ENCODE data around the gene HSPA1B. TPM values are rescaled to one million over a fixed set of nuclear protein-coding genes. Genes with fewer than 3 reads are reported as not detected.
A peak's percentile ranks its signal among the peaks of the same experiment; 100 is the strongest.
"Not testable (repeated sequence)": the region's sequence is repeated elsewhere in the genome, so short reads cannot be mapped to it uniquely, and the experiment has no call there.

Gene HSPA1B
- total and polyA plus RNA-seq, 9 donors = 42.7 to 101 (median 59.4) TPM

DNA sequence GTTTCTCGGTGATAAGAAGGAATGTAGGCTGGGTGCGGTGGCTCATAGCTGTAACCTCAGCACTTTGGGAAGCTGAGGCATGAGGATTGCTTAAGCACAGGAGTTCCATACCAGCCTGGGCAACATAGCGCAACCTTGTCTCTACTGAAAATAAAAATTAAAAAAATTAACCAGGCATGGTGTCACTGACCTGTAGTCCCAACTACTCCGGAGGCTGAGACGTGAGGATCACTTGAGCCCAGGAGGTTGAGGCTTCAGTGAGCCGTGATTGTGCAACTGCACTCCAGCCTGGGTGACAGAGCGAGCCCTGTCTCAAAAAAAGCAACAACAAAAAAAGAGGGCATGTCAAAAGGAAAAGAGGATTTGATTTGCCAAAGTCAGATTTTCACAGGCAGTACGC, 31.2 kb downstream of the HSPA1B start:
- no peak for DNase-seq
- no peaks in the 10 kb centered on the region for H3K27me3 ChIP-seq (ENCODE audit: control insufficient read depth, insufficient read depth, low read length)
- H3K4me3 ChIP-seq (ENCODE audit: low read length) = no peak overlapping the region
- peaks cover 12% of the 10 kb centered on the region for H3K4me1 ChIP-seq (ENCODE audit: control insufficient read depth, insufficient read depth, low read length)
- no peak overlapping the region for H3K27ac ChIP-seq (ENCODE audit: low read length)
- 100% methylated on average over 5 of the region's 8 CpGs for WGBS (ENCODE audit: insufficient coverage)
- H3K9me3 ChIP-seq (replicated peaks; ENCODE audit: control insufficient read depth, low read depth, low read length) = no peaks in the 10 kb centered on the region
- H3K36me3 ChIP-seq (ENCODE audit: control insufficient read depth, insufficient read depth, low read length) = peaks cover 34% of the 10 kb centered on the region

DNA sequence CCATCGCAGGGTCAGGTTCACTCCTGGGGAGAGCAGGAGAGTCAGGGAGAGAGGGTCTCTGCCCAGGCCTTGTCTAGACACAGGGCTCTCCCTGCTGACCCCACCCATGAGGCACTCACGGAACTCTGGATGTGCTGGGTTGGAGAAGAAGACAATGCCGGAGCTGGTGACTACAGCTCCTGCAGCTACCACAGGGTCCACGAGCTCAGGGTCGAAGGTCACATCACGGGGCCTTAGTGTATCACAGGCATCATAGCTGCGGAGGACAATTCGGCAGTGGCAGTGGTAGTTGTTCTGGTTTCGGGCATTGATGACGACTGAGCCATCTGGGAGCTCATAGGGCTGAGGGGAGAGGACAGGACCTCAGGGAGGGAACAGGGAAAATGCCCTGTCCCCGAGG, 32.4 kb downstream of the HSPA1B start:
- no peak for DNase-seq
- Histone ChIP-seq H3K36me3 (ENCODE audit: control insufficient read depth, insufficient read depth, low read length) (peaks cover 34% of the 10 kb centered on the region), H3K4me1 (ENCODE audit: control insufficient read depth, insufficient read depth, low read length) (peaks cover 18% of the 10 kb centered on the region), H3K9me3 (replicated peaks; ENCODE audit: control insufficient read depth, low read depth, low read length) (no peaks in the 10 kb centered on the region), H3K27ac (ENCODE audit: low read length) (no peak overlapping the region), H3K27me3 (ENCODE audit: control insufficient read depth, insufficient read depth, low read length) (no peaks in the 10 kb centered on the region), H3K4me3 (ENCODE audit: low read length) (no peak overlapping the region)
- WGBS (ENCODE audit: insufficient coverage) = 89% methylated on average over 11 of the region's 11 CpGs

DNA sequence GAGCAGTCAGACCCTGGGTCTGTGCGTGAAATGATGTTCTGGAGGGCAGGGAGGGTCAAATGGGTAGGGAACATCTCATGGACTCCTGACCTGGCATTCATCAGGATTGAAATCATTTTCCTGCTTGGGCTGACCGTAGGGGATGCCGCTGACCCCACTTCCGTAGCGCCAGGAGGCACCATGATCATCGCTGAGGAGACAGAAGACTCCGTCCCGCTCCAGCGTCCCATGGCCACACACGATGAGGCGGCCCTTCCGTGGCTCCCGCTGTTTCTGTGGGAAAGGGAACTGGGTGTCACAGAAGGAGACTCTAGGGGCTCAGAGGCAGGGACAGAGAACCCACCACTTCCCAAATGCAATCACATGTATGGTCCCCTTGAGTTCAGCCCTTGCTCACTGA, 32.8 kb downstream of the HSPA1B start:
- no peak overlapping the region for H3K4me3 ChIP-seq (ENCODE audit: low read length)
- no peak overlapping the region for H3K27ac ChIP-seq (ENCODE audit: low read length)
- H3K4me1 ChIP-seq (ENCODE audit: control insufficient read depth, insufficient read depth, low read length) = peaks cover 18% of the 10 kb centered on the region
- no peaks in the 10 kb centered on the region for H3K9me3 ChIP-seq (replicated peaks; ENCODE audit: control insufficient read depth, low read depth, low read length)
- DNase-seq = no peak
- peaks cover 34% of the 10 kb centered on the region for H3K36me3 ChIP-seq (ENCODE audit: control insufficient read depth, insufficient read depth, low read length)
- 94% methylated on average over 5 of the region's 13 CpGs for WGBS (ENCODE audit: insufficient coverage)
- H3K27me3 ChIP-seq (ENCODE audit: control insufficient read depth, insufficient read depth, low read length) = no peaks in the 10 kb centered on the region

DNA sequence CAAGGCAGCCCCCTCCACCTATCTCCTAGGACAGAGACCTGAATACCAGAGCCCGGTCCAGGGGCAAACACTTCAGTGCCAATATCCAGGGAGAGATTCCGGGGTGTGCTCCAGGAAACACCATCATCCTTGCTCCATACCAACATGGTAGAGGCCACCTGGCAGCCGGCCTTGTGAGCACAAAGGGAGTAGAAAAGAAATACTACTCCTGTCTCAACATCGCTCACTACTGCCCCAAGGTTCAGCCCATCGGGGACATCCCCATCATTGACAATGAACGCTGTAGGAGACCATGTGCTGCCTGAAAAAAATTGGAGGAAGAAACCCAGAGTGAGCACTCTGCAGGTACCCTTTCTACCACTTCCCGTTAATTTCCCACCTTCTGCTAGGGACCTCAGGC, 33.6 kb downstream of the HSPA1B start:
- Histone ChIP-seq H3K27ac (ENCODE audit: low read length) (no peak overlapping the region), H3K27me3 (ENCODE audit: control insufficient read depth, insufficient read depth, low read length) (no peaks in the 10 kb centered on the region), H3K4me1 (ENCODE audit: control insufficient read depth, insufficient read depth, low read length) (peaks cover 18% of the 10 kb centered on the region), H3K9me3 (replicated peaks; ENCODE audit: control insufficient read depth, low read depth, low read length) (no peaks in the 10 kb centered on the region), H3K4me3 (ENCODE audit: low read length) (no peak overlapping the region), H3K36me3 (ENCODE audit: control insufficient read depth, insufficient read depth, low read length) (peaks cover 34% of the 10 kb centered on the region)
- 100% methylated on average over 1 of the region's 7 CpGs for WGBS (ENCODE audit: insufficient coverage)
- DNase-seq = no peak

DNA sequence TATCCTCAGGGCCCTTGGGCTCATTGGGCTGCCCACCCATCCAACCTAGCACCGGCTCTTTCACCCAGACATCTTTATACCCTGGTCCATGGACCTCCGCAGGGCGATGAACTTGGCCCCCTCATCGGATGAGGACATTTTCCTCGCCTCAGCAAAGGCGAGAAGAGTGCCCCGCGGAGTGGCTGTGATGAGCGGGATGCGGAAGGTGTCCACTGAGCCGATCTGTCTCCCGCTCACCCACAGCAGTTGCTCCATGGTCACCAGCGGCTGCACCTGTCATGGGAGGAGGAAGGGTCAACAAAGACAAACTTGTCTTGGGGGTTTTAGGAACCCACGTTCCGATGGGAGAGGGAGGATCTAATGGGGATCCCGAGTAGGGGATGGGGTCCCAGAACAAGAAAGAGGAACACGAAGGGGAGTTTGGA, 34.4 kb downstream of the HSPA1B start:
- Histone ChIP-seq H3K36me3 (ENCODE audit: control insufficient read depth, insufficient read depth, low read length) (peaks cover 31% of the 10 kb centered on the region), H3K4me3 (ENCODE audit: low read length) (peak overlapping the region; percentile 89), H3K4me1 (ENCODE audit: control insufficient read depth, insufficient read depth, low read length) (peaks cover 18% of the 10 kb centered on the region), H3K27ac (ENCODE audit: low read length) (peak overlapping the region; percentile 89), H3K9me3 (replicated peaks; ENCODE audit: control insufficient read depth, low read depth, low read length) (no peaks in the 10 kb centered on the region), H3K27me3 (ENCODE audit: control insufficient read depth, insufficient read depth, low read length) (no peaks in the 10 kb centered on the region)
- no peak for DNase-seq
- 48% methylated on average over 15 of the region's 17 CpGs for WGBS (ENCODE audit: insufficient coverage)

DNA sequence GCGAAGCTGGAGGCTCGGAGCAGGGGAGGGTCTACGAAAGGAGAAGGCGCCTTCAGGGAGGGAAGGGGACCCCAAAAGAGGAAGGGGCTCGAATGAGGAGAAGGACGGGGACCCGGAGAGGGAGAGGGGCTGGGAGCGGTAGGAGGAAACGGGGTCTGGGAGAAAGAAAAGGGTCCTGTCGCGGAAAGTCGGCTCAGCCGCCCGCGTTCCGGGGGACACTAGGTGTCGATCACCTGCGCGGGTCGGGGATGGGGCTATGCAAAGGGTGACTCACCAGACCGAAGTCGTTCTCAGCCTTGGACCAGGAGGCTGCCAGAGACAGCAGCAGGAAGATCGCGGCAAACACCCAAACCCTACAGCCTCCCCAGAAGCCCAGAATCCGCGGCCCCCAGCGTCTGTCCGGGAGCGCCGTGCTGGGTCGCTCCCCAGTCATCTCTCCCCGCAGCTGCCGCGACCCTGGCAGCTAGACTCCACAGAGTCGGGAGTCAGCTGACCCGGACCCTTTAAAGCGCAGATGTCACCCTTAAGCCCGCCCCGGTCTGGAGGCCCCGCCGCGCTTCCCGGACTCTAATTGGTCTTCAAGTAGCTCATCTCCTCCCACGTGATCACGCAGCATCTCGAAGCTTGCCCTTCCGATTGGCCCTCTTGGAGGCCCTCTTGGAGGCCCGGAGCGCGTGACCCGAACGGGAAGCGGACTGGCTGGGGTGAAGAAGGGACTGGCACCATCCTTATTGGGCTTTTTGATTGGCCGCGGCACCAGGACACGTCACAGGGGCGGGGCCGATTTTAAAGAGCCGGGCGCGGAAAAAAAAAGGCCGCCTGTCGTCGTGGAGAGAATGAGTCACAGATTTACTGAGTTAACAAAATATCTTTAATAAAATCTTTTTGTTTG, 35.1 kb downstream of the HSPA1B start, which contains the start of gene NEU1:
NEU1 (minus strand) TSS at position 478 of the 892 bp plus-strand sequence; CDS start at position 433, 45 bp downstream.
- WGBS (ENCODE audit: insufficient coverage) = under 1% methylated on average over 52 of the region's 64 CpGs
- H3K27ac ChIP-seq (ENCODE audit: low read length) = peak within 1 kb of the TSS; percentile 89
- H3K4me1 ChIP-seq (ENCODE audit: control insufficient read depth, insufficient read depth, low read length) = peaks cover 18% of the 10 kb centered on the region
- H3K27me3 ChIP-seq (ENCODE audit: control insufficient read depth, insufficient read depth, low read length) = no peaks in the 10 kb centered on the region
- H3K4me3 ChIP-seq (ENCODE audit: low read length) = peak within 1 kb of the TSS; percentile 89
- H3K36me3 ChIP-seq (ENCODE audit: control insufficient read depth, insufficient read depth, low read length) = peaks cover 27% of the 10 kb centered on the region
- peak; percentile 100 for DNase-seq
- H3K9me3 ChIP-seq (replicated peaks; ENCODE audit: control insufficient read depth, low read depth, low read length) = no peaks in the 10 kb centered on the region

DNA sequence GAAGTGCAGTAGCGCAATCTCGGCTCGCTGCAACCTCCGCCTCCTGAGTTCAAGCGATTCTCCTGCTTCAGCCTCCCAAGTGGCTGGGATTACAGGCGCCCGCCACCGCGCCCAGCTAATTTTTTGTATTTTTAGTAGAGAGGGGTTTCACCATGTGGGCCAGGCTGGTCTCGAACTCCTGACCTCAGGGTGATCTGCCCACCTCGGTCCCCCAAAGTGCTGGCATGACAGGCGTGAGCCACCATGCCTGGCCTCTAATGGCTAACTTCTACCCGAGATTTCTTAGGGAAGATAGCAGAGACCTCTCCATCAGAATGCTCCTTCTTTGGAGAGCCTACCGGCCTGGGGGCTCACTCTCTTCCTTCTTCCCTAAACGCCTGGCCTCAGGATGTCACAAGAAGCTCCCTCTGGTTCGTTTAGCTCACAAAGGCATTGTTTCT, 36.6 kb downstream of the HSPA1B start:
- H3K27me3 ChIP-seq (ENCODE audit: control insufficient read depth, insufficient read depth, low read length); H3K9me3 ChIP-seq (replicated peaks; ENCODE audit: control insufficient read depth, low read depth, low read length); DNase-seq: not testable (repeated sequence)
- WGBS (ENCODE audit: insufficient coverage) = 14% methylated on average over 2 of the region's 16 CpGs
- Histone ChIP-seq H3K36me3 (ENCODE audit: control insufficient read depth, insufficient read depth, low read length) (peaks cover 20% of the 10 kb centered on the region), H3K4me1 (ENCODE audit: control insufficient read depth, insufficient read depth, low read length) (peaks cover 18% of the 10 kb centered on the region), H3K4me3 (ENCODE audit: low read length) (peak overlapping the region; percentile 49), H3K27ac (ENCODE audit: low read length) (peak overlapping the region; percentile 80)

DNA sequence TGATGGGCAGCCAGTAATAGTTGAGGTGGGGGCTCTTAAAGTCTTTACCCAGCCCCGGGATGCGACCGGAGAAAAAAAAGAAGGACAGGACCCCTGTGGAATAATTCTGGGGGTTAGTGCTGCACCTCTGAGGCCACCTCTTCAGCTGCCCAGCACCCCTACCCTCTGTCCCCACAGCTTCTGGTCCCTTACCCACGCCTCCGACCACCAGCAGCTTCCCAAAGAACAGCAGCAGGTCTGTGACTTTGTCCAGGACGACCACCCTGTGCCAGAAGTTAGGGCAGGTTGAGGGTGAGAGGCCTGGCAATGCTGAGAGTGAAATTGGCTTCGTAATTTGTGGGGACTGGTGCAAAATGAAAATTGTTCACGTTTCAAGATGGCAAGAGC, 37.3 kb downstream of the HSPA1B start:
- Histone ChIP-seq H3K4me3 (ENCODE audit: low read length) (no peak overlapping the region), H3K4me1 (ENCODE audit: control insufficient read depth, insufficient read depth, low read length) (peaks cover 18% of the 10 kb centered on the region), H3K27ac (ENCODE audit: low read length) (no peak overlapping the region), H3K36me3 (ENCODE audit: control insufficient read depth, insufficient read depth, low read length) (peaks cover 13% of the 10 kb centered on the region), H3K9me3 (replicated peaks; ENCODE audit: control insufficient read depth, low read depth, low read length) (no peaks in the 10 kb centered on the region), H3K27me3 (ENCODE audit: control insufficient read depth, insufficient read depth, low read length) (peaks cover 3% of the 10 kb centered on the region)
- DNase-seq = no peak
- 81% methylated on average over 5 of the region's 8 CpGs for WGBS (ENCODE audit: insufficient coverage)

DNA sequence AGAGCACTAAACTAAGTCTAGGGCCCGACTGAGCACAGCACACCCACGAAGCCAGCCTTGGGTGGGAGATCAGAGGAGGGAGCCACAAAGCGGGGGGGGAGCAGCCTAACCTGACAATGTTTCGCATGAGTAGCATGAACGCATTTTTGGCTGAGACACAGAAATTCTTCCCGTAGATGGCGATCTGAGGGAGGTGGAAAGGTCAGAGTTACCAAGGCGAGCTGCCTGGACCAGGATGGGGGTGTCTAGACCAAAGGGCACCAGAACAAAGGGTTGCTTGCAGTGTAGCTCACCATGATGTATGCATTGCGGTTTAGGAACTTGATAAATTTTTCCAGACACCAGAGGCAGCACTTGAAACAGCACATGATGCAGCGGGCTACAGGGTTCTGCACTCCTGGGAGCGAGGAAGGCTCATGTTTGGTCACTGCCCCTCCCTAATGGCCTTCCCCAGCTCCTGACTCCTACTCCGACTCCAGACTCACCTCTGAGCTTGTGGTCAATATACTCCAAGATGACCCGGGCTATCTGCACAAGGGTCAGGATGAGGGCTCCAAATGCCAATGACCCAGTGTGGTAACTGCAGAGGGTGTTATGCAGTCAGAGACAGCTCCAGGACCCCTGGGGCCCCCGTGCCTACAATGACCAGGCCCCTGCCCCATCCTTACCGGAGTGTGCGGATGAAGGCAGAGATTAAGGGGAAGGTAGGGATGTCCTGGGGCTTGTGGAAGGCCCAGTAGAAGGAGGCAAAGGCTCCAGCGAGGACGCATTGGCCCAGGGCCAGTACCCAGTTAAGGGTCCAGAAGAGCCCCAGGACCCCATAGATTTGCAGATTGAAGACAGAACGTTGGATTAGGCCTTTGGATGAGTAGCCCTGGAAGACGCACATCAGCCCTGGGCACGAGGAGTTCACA, 37.9 kb downstream of the HSPA1B start:
- peaks cover 3% of the 10 kb centered on the region for H3K27me3 ChIP-seq (ENCODE audit: control insufficient read depth, insufficient read depth, low read length)
- H3K36me3 ChIP-seq (ENCODE audit: control insufficient read depth, insufficient read depth, low read length) = peaks cover 7% of the 10 kb centered on the region
- WGBS (ENCODE audit: insufficient coverage) = 75% methylated on average over 20 of the region's 21 CpGs
- no peak for DNase-seq
- H3K27ac ChIP-seq (ENCODE audit: low read length) = no peak overlapping the region
- H3K9me3 ChIP-seq (replicated peaks; ENCODE audit: control insufficient read depth, low read depth, low read length) = no peaks in the 10 kb centered on the region
- H3K4me3 ChIP-seq (ENCODE audit: low read length) = no peak overlapping the region
- H3K4me1 ChIP-seq (ENCODE audit: control insufficient read depth, insufficient read depth, low read length) = peaks cover 18% of the 10 kb centered on the region

DNA sequence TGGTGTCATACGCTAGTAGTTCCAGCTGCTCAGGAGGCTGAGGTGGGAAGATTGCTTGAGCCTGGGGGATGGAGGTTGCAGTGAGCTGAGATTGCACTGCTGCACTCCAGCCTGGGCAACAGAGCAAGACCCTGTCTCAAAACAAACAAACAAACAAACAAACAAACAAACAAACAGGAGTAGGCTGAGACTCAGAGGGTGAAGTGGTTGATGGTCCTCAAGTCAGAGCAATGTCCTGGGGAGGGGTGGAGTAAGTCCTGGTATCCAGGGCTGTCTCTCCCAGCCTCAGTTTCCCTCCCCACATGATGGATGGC, 41.1 kb downstream of the HSPA1B start:
- WGBS (ENCODE audit: insufficient coverage) = no CpG with 5 or more reads among the region's 1 CpG
- peaks cover 10% of the 10 kb centered on the region for H3K4me1 ChIP-seq (ENCODE audit: control insufficient read depth, insufficient read depth, low read length)
- H3K27me3 ChIP-seq (ENCODE audit: control insufficient read depth, insufficient read depth, low read length); DNase-seq; H3K4me3 ChIP-seq (ENCODE audit: low read length); H3K9me3 ChIP-seq (replicated peaks; ENCODE audit: control insufficient read depth, low read depth, low read length); H3K36me3 ChIP-seq (ENCODE audit: control insufficient read depth, insufficient read depth, low read length); H3K27ac ChIP-seq (ENCODE audit: low read length): not testable (repeated sequence)

Measured in muscle of leg (tissue), 11 donors.